ENCODE data around the gene EXOG.

GRCh38 chr3:38560996-38561717 lies 65.0 kb downstream of the EXOG start:
- TF ChIP-seq ZNF274 (IDR thresholded peaks at IDR 0.05; ENCODE audit: low read depth, low read length) = no peak
- TF ChIP-seq YY1 (IDR thresholded peaks at IDR 0.05; ENCODE audit: insufficient read depth, insufficient read length) = no peak
- no peak for TF ChIP-seq SUZ12 (IDR thresholded peaks at IDR 0.05; ENCODE audit: extremely low read depth, insufficient read depth, insufficient read length)
